ENCODE results near the gene COTL1.
"Not testable (repeated sequence)": the region's sequence is repeated elsewhere in the genome, so short reads cannot be mapped to it uniquely, and the experiment has no call there.

The COTL1 gene

GRCh38 chr16:84526794-84527531 lies 90.9 kb downstream of the COTL1 start:
- no peak for DNase-seq

GRCh38 chr16:84524941-84525581 lies 92.8 kb downstream of the COTL1 start:
- not testable (repeated sequence) for DNase-seq

- no peak for DNase-seq
Observed at GRCh38 chr16:84524346-84524920, 93.4 kb downstream of the COTL1 start.

GRCh38 chr16:84521497-84521770 lies 96.4 kb downstream of the COTL1 start:
- no peak for DNase-seq

- DNase-seq, result no peak
Observed at GRCh38 chr16:84520725-84521496, 97.0 kb downstream of the COTL1 start.

- no peak for DNase-seq
Observed at GRCh38 chr16:84519855-84520254, 98.0 kb downstream of the COTL1 start.

GRCh38 chr16:84518804-84519341 lies 99.0 kb downstream of the COTL1 start:
- DNase-seq, result peak; percentile 76

- DNase-seq, result not testable (repeated sequence)
Observed at GRCh38 chr16:84518220-84518619, 99.7 kb downstream of the COTL1 start.

GRCh38 chr16:84517366-84517765 lies 100.5 kb downstream of the COTL1 start:
- DNase-seq, result no peak
